ENCODE results near the gene SERPINB12. TPM values are rescaled to one million over a fixed set of nuclear protein-coding genes. Genes with fewer than 3 reads are reported as not detected.

Gene SERPINB12
- total RNA-seq (not detected), polyA plus RNA-seq (ENCODE audit: insufficient read depth, low read depth, low replicate concordance) (not detected)
- long read RNA-seq, donor 1: 0 reads
- long read RNA-seq, donor 2: 0 reads
- long read RNA-seq, donor 3: 0 reads
- long read RNA-seq, donor 4: 0 reads
- long read RNA-seq, donor 5: 0 reads
- long read RNA-seq, donor 6: 0 reads
- long read RNA-seq, donor 7: 0 reads
- long read RNA-seq, donor 8: 0 reads
- long read RNA-seq, donor 9: 0 reads
- long read RNA-seq, donor 10: 0 reads

DNA sequence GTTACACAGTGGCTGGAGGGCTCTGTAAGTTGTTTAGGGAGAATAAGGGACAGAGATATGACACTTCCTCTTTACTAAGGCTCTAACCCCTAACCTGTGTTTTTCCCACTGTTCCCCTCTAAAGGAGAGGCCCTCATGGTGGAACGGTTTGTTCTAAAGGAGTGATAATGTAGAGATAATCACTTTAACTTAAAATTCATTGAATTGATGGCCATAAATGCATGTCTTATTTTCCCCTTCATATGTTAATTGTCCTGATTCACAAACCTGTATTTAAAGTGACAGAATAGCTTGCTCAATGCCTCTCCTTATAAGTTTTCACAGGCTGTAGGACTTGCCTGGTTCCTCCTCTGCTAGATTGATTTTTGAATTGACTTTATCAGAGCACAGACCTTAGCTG, at the start of gene SERPINB12:
TSS of gene SERPINB12 (plus strand) at position 301 of the 400 bp plus-strand sequence. CDS start 13,791 bp downstream, outside the sequence.
- DNase-seq: no peak
- Histone ChIP-seq H3K27me3 (ENCODE audit: control insufficient read depth, insufficient read depth, low read length) (no peaks in the 10 kb centered on the region), H3K9me3 (ENCODE audit: control insufficient read depth in 2 of 3, insufficient read depth in 1 of 3, low read length in 3 of 3) (no peaks in the 10 kb centered on the region), H3K4me3 (ENCODE audit: low read length in 3 of 3) (no peak within 1 kb of the TSS), H3K27ac (ENCODE audit: low read depth in 2 of 2, low read length in 2 of 2) (no peak within 1 kb of the TSS), H3K9ac (ENCODE audit: low read length in 3 of 3) (no peak within 1 kb of the TSS), H3K36me3 (ENCODE audit: control insufficient read depth in 2 of 3, insufficient read depth in 3 of 3, low read length in 3 of 3) (no peaks in the 10 kb centered on the region), H3K4me1 (ENCODE audit: control insufficient read depth in 2 of 3, insufficient read depth in 2 of 3, low read depth in 1 of 3, low read length in 3 of 3) (no peaks in the 10 kb centered on the region)
- intact Hi-C loops (cut with DNase I): no loop called here
- FAIRE-seq: no peak
- TF ChIP-seq, protein P1, sequence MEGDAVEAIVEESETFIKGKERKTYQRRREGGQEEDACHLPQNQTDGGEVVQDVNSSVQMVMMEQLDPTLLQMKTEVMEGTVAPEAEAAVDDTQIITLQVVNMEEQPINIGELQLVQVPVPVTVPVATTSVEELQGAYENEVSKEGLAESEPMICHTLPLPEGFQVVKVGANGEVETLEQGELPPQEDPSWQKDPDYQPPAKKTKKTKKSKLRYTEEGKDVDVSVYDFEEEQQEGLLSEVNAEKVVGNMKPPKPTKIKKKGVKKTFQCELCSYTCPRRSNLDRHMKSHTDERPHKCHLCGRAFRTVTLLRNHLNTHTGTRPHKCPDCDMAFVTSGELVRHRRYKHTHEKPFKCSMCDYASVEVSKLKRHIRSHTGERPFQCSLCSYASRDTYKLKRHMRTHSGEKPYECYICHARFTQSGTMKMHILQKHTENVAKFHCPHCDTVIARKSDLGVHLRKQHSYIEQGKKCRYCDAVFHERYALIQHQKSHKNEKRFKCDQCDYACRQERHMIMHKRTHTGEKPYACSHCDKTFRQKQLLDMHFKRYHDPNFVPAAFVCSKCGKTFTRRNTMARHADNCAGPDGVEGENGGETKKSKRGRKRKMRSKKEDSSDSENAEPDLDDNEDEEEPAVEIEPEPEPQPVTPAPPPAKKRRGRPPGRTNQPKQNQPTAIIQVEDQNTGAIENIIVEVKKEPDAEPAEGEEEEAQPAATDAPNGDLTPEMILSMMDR (IDR thresholded peaks at IDR 0.05; ENCODE audit: borderline replicate concordance, extremely low read depth, insufficient read depth): no peak

GRCh38 chr18:63492851-63493250, 49.3 kb upstream of the SERPINB12 start:
- no peak overlapping the region for H3K27ac ChIP-seq (ENCODE audit: low read depth in 2 of 2, low read length in 2 of 2)
- no peak overlapping the region for H3K4me3 ChIP-seq (ENCODE audit: low read length in 3 of 3)
- H3K4me1 ChIP-seq (ENCODE audit: control insufficient read depth in 2 of 3, insufficient read depth in 2 of 3, low read depth in 1 of 3, low read length in 3 of 3): no peaks in the 10 kb centered on the region
- H3K36me3 ChIP-seq (ENCODE audit: control insufficient read depth in 2 of 3, insufficient read depth in 3 of 3, low read length in 3 of 3): no peaks in the 10 kb centered on the region
- no peak for DNase-seq
- no peak for FAIRE-seq
- intact Hi-C loops (cut with DNase I): no loop called here
- no peaks in the 10 kb centered on the region for H3K27me3 ChIP-seq (ENCODE audit: control insufficient read depth, insufficient read depth, low read length)
- TF ChIP-seq, protein P1 (IDR thresholded peaks at IDR 0.05; ENCODE audit: borderline replicate concordance, extremely low read depth, insufficient read depth): no peak
- H3K9me3 ChIP-seq (ENCODE audit: control insufficient read depth in 2 of 3, insufficient read depth in 1 of 3, low read length in 3 of 3): no peaks in the 10 kb centered on the region
- no peak overlapping the region for H3K9ac ChIP-seq (ENCODE audit: low read length in 3 of 3)

DNA sequence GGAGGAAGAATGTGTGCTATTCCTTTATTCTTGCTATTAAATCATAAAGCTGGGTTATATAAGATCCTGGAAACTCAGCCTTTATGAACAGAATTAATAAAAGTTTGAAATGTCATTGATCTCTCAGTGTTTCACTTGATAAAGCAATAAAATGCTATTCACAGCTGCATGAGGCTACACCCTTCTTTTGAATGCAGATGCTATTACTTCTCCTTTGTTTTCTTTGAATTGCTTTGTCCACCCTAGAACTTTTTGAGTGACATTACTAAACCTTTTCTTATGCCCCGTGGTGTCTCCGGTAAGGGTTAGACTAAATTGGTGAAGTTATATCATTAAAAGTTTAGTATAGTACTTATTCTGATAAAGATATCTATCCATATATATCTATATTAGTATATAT, 46.5 kb upstream of the SERPINB12 start:
- intact Hi-C loops (cut with DNase I): no loop called here
- FAIRE-seq: no peak
- Histone ChIP-seq H3K9me3 (ENCODE audit: control insufficient read depth in 2 of 3, insufficient read depth in 1 of 3, low read length in 3 of 3) (no peaks in the 10 kb centered on the region), H3K36me3 (ENCODE audit: control insufficient read depth in 2 of 3, insufficient read depth in 3 of 3, low read length in 3 of 3) (no peaks in the 10 kb centered on the region), H3K4me1 (ENCODE audit: control insufficient read depth in 2 of 3, insufficient read depth in 2 of 3, low read depth in 1 of 3, low read length in 3 of 3) (no peaks in the 10 kb centered on the region), H3K27me3 (ENCODE audit: control insufficient read depth, insufficient read depth, low read length) (no peaks in the 10 kb centered on the region), H3K9ac (ENCODE audit: low read length in 3 of 3) (no peak overlapping the region), H3K4me3 (ENCODE audit: low read length in 3 of 3) (no peak overlapping the region), H3K27ac (ENCODE audit: low read depth in 2 of 2, low read length in 2 of 2) (no peak overlapping the region)
- TF ChIP-seq, protein P1 (IDR thresholded peaks at IDR 0.05; ENCODE audit: borderline replicate concordance, extremely low read depth, insufficient read depth): no peak
- DNase-seq: no peak
